ENCODE measurements around the gene CTRB1.

CTRB1 gene

GRCh38 chr16:75188832-75189477, 29.8 kb upstream of the CTRB1 start:
- Histone ChIP-seq H3K4me3 (no peak overlapping the region), H3K27ac (no peak overlapping the region)
- DNase-seq (ENCODE audit: low spot score) = no peak
- no peak for TF ChIP-seq CTCF (IDR thresholded peaks at IDR 0.05)

GRCh38 chr16:75189638-75190245, 29.0 kb upstream of the CTRB1 start:
- Histone ChIP-seq H3K4me3 (no peak overlapping the region), H3K27ac (no peak overlapping the region)
- no peak for TF ChIP-seq CTCF (IDR thresholded peaks at IDR 0.05)
- DNase-seq (ENCODE audit: low spot score) = no peak

- H3K27ac ChIP-seq = no peak overlapping the region
- DNase-seq (ENCODE audit: low spot score) = no peak
- TF ChIP-seq CTCF (IDR thresholded peaks at IDR 0.05) = no peak
- H3K4me3 ChIP-seq = no peak overlapping the region
These were observed 26.1 kb upstream of the CTRB1 start for GRCh38 chr16:75192606-75193264.

- Histone ChIP-seq H3K27ac (no peak overlapping the region), H3K4me3 (no peak overlapping the region)
- no peak for TF ChIP-seq CTCF (IDR thresholded peaks at IDR 0.05)
- no peak for DNase-seq (ENCODE audit: low spot score)
These were observed 25.5 kb upstream of the CTRB1 start for GRCh38 chr16:75193265-75193650.

GRCh38 chr16:75193730-75194444, 24.9 kb upstream of the CTRB1 start:
- Histone ChIP-seq H3K4me3 (no peak overlapping the region), H3K27ac (no peak overlapping the region)
- TF ChIP-seq CTCF (IDR thresholded peaks at IDR 0.05) = no peak
- peak; percentile 54 for DNase-seq (ENCODE audit: low spot score)

- peak; percentile 53 for DNase-seq (ENCODE audit: low spot score)
- TF ChIP-seq CTCF (IDR thresholded peaks at IDR 0.05) = no peak
These were observed 22.7 kb upstream of the CTRB1 start for GRCh38 chr16:75195811-75196790.

More at GRCh38 chr16:75195811-75196790, 22.7 kb upstream of the CTRB1 start:
- Histone ChIP-seq H3K4me3 (no peak overlapping the region), H3K27ac (no peak overlapping the region)

Measured in coronary artery (tissue), 2 donors.